UCSD-AML1 (cell line): ENCODE data around the gene RFTN1.

ENCODE experiments used
- DNase-seq: peaks from one replicate; lab custom pipeline; 2025; ENCODE audit not compliant: unreplicated experiment; lab: John Stamatoyannopoulos, UW

RFTN1 gene

DNA sequence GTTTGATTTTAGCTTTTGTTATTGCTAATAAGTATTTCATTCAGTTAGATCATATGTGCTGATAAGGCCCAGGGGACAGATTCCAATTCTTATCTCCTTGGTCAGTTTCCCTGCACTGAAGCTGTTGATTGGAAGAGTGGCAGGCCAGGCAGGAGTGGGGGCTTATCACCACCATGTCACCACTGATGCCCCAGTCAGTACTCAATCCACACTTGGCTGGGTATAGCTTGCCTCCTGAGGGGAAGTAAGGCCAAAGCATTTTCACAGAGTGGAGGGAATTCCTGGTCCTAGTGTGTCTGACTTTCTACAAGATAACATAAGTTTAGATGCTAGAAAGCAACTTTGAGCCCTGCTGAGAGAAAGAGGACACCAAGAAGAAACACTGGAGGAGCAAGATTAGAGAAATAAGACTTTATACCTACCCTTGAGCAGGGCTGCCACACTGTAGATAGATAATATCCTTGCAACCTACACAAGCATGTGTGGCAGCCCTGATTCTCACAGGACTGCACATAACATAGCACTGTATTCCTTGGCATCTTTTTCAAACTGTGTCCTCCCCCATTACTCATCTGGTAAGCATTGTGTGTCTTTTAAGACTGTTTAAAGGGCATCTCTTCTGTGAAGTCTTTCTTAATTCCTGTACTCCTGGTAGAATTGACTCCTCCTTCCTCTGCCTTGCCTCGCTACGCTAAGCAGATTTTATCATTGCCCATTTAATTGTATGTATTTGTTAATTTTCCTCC, 224.2 kb downstream of the RFTN1 start:
- no peak for DNase-seq

DNA sequence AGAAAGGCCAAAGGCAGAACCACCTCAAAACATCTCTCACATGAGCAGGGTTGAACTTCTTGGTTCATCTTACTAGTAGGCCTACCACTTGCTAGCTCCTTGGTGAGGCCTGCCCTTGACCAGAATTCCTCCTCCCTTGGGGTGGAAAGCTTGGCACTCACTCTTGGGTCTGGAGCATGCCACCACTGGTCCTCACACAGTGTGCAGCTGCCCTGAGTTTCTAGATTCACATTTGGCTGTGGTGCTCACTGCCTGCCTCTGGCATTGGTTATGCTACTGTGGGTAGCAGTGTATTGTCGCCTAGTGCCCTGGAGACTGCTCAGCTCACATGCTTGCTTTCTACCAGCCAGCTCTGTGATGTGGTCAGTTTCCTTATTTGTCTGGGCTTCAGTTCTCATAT, 224.8 kb downstream of the RFTN1 start:
- no peak for DNase-seq

DNA sequence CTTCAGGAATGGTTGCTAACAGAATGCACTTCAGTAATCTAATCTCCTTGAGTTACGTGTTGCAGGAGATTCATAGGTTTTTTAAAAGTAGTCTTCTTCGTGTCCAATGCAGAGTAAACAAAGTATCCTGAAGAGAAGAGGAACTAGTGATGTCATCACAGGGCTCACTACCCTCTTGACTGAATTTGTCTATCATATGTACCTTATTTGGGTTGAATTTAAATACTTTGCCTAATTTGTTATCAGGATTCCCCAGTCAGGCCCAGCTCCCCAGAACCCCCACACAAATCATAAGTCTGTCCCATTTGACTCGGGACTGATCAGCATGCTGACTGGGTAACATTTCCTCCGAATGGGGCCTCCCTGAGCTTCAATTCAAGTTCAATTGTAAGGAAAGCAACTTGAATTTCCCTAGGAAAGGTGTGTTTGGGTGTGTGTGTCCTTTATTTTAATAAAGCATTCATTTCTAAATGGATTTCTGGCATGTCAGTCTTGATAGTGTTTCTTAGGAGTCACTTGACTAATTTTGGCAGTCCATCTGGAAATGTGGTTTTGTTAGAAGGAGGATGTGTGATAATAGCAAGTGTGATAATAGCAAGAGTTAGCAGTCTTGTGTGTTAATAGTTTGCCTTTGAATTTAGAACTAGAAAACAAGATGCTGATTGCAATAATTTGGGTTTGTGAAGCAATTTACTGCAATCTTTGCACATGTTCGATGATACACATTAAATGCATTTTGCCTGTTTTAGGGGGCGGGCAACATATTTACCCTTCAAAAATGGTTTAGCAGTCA, 226.6 kb downstream of the RFTN1 start:
- DNase-seq: no peak

DNA sequence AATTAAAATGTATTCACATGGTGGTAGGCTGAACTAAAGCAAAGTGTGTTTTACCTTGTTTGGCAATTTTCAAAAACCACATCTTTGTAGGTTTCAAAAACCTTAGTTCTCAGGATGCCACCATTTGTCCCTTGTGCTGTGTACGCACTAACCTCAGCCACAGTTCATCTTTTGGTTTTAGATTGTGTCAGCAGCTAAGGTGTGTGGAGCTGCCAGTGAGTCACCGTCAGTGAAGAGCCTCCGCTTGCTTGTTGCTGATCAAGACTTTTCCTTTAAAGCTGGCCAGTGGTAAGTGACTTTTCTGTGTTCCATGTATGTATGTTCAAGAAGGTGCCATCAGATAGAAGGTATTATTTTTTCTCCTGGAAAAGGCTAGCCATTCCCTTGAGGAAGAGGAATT, 227.3 kb downstream of the RFTN1 start:
- no peak for DNase-seq

DNA sequence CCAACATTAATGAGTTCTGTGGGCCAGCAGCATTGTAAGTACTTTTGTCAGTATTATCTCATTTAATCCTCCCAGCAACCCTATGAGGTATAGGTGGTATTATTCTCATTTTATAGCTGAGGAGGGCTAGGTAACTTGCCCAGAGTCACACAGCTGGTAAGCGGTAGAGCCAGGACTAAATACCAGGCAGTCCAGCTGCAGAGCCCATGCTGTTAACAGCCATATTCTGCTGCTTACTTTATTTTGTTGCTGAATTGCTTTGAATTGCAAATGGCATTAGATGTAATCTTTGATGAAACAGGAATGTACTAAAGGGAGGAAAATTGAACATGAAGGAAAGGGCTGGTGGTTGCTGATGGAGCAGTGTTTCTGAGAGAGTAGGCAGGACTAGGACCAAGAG, 228.9 kb downstream of the RFTN1 start:
- DNase-seq: no peak

DNA sequence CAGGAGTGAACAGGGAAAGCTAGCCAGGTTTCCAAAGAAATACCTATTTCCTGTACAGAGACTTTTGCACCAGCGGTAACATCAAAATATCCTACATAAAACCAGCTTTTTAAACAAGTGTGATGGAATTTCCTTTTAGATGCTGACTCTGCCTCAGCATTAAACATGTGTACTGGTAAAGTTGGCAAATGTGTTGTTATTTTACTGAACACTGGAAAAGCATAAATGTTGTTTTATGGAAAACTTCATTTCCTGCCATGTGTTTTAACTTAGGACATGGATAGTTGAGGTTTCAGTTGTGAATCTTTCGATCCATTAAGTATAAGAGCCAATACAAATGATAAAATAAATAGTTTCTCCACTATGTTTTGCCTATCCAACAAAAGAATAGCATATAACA, 232.8 kb downstream of the RFTN1 start:
- DNase-seq: no peak

DNA sequence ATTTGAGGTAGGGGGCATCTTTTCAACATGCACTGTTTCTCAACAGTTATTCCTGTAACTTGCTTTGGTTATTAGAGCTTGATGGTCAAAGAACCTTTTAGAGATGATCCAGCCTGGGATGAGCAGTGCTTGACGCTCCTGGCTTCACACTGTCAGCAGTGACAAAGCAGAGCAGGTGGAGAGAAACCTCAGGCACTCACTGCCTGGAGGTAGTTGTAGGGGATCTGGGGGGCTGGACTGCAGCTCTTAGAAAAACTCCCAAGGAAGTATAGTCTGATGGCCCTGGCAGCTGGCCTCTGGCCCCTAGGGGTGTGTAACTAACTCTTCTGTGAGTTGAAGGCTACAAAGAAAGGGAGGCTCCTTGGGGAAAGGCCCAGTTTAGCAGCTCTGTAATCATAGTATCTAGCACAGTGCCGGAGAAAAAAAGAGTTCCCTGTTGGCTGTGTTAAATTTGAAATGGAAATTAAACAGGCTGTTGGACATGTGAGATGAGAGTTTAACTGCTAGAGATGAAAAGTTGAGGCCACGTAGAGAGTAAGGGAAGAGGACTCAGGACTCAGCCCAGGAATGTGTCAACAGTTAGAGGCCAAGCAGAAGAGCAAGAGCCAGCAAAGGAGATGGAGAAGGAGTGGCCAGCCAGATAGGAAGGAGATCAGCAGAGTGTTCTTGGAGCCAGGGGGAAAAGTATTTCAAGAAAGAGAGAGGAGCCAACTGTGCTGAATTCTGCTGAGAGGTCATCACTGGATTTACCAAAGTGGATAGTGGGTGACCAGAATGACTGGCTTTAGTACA, 234.3 kb downstream of the RFTN1 start:
- no peak for DNase-seq

DNA sequence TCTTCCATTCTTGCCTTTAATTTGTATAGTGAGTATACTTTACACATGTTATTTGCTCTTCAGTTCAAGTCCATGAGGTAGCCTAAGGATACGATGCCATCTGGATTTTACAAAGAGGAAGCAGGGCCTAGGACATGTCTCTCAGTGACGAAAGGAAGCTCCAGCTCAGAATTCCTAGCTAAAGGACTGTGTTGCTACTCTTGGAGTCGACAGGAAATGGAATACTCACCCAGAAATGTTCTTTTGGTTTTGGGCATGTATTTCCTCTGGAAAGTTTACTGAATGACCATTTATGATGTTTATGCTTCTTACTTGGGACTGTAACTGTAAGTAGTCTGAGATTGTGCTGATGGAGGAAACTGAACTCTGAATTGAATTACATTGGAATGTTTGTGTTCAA, 236.0 kb downstream of the RFTN1 start:
- DNase-seq: no peak

DNA sequence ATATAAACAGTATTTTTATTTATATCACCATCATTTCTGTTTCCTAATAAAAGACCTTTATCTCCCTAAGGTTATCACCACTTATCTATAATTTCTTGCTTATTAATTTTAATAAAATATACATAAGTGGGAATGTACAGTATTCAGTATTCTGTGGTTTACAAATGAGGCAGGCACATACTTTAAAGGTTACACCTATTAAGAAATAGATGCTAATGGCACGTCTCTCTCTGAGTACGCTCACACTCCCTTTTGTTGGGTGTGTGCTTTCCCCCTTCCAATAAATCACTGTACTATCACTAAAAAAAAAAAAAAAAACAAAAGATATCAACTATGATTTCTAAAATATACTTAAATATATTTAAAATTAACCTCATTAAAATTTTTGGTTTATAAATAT, 239.6 kb downstream of the RFTN1 start:
- DNase-seq: no peak

DNA sequence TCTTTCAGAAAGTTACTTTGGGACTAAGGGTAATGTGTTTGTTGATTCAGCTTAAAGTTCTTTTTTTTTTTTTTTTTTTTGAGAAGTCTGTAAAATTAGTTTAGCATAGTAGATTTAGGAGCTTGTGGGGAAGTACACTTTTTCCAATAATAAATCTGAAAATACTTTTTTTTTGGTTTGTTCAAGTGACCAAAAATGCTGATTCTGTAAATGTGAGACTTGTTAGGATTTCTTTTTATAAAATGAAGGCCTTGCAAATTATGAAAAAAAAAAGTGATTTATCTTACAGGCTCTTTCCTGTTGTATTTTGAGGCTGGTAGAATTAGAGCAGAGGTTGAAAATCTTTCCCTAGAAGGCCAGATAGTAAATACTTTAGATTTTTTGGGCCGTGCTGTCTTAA, 240.9 kb downstream of the RFTN1 start:
- DNase-seq: no peak

DNA sequence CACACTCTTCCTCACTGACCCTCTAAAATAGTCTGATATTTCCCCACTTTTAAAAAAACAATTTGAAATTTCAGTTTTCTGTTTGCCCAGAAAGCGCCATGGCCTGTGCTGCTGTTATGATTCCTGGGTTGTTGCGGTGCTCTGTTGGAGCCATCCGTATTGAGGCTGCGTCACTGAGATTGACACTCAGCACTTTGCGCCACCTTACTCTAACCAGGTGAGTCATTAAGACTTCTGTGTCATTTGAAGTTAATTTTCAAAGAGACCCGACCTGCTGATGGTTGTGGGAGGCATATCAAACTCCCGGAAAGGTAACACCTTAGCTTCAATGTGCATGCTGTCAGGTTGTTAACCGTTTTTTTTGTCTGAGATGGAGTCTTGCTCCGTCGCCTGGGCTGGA, 242.6 kb downstream of the RFTN1 start:
- no peak for DNase-seq

DNA sequence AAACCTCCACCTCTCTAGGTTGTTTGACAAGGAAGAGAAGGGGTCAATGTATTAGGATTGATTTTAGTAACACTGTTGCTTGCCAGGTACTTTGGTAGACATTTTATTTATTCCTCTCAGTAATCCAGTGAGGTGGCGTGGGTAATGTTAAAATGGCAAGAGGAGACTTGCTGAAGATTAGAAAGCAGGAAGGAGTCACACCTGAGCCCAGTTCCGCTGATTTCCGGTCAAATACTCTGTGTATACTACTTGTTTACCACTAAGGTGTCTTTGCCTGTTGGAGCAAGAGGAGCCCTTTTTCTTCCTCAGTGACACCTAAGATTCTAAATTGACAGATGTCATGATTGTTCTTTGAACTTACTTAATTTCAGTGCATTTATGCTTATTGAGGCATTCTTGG, 246.8 kb downstream of the RFTN1 start:
- no peak for DNase-seq
